GM18951 (cell line): ENCODE results near the gene SQOR.

Experiments
- POLR2A ChIP-seq: IDR thresholded peaks from 4 replicates; pipeline ENCODE4 v1.6.1; 2011; ENCODE audit warnings: mild to moderate bottlenecking; ENCODE audit not compliant: insufficient read length, insufficient read depth; ENCODE audit errors: extremely low read depth
- in situ Hi-C: fragments of 300-500 bp; cut with MboI; formaldehyde crosslinking; loops from one replicate; pipeline ENCODE4 v1.12.0; 2022; ENCODE audit warnings: low sequenced_read_pairs, mixed read lengths, inconsistent platforms; ENCODE audit not compliant: unreplicated experiment

Gene SQOR

GRCh38 chr15:45634432-45635190, at the start of gene SQOR:
TSS of gene SQOR (plus strand) at chr15:45635029. CDS start at chr15:45658924, 23,895 bp downstream.
- peak; percentile 77 for TF ChIP-seq POLR2A

GRCh38 chr15:45585069-45585791, 49.6 kb upstream of the SQOR start:
- in situ Hi-C loops: no loop called here
- TF ChIP-seq POLR2A: no peak

More at GRCh38 chr15:45634432-45635190, at the start of gene SQOR:
- in situ Hi-C loops: no loop called here

- no peak for TF ChIP-seq POLR2A
- in situ Hi-C loops: no loop called here
These were observed 48.7 kb upstream of the SQOR start for GRCh38 chr15:45586125-45586524.

- in situ Hi-C loops: no loop called here
- TF ChIP-seq POLR2A: no peak
These were observed 48.2 kb upstream of the SQOR start for GRCh38 chr15:45586601-45587094.

- peak; percentile 97 for TF ChIP-seq POLR2A
- in situ Hi-C loops: no loop called here
These were observed 47.5 kb upstream of the SQOR start, which contains the start of gene BLOC1S6 for GRCh38 chr15:45587095-45587862. TSS of gene BLOC1S6 (plus strand) at chr15:45587379. CDS start at chr15:45587444, 65 bp downstream.

GRCh38 chr15:45587863-45588170, 47.0 kb upstream of the SQOR start:
- TF ChIP-seq POLR2A: no peak
- in situ Hi-C loops: no loop called here

- TF ChIP-seq POLR2A: no peak
- in situ Hi-C loops: no loop called here
These were observed 46.5 kb upstream of the SQOR start for GRCh38 chr15:45588219-45588875.

GRCh38 chr15:45589256-45589655, 45.6 kb upstream of the SQOR start:
- no peak for TF ChIP-seq POLR2A
- in situ Hi-C loops: no loop called here

GRCh38 chr15:45594319-45594718, 40.5 kb upstream of the SQOR start:
- in situ Hi-C loops: no loop called here

GRCh38 chr15:45594835-45595530, 39.8 kb upstream of the SQOR start:
- in situ Hi-C loops: no loop called here
- TF ChIP-seq POLR2A: no peak

More at GRCh38 chr15:45594319-45594718, 40.5 kb upstream of the SQOR start:
- no peak for TF ChIP-seq POLR2A

- no peak for TF ChIP-seq POLR2A
- in situ Hi-C loops: no loop called here
These were observed 30.9 kb upstream of the SQOR start for GRCh38 chr15:45603881-45604280.

- in situ Hi-C loops: no loop called here
- no peak for TF ChIP-seq POLR2A
These were observed 30.5 kb upstream of the SQOR start for GRCh38 chr15:45604326-45604725.
